A172 (cell line): ENCODE data around the gene MYO10. TPM values are rescaled to one million over a fixed set of nuclear protein-coding genes. Genes with fewer than 3 reads are reported as not detected.
A peak's percentile ranks its signal among the peaks of the same experiment; 100 is the strongest.
"Not testable (repeated sequence)": the region's sequence is repeated elsewhere in the genome, so short reads cannot be mapped to it uniquely, and the experiment has no call there.

Experiments used
- DNase-seq: peaks from one replicate; pipeline ENCODE4 v3.0.0-alpha.2; 2015; ENCODE audit warnings: low spot score
- total RNA-seq: library from RNA; depleted of rRNA; stranded (reverse); fragments of >200 nt; shearing (Covaris generic); gene quantifications from 2 replicates; pipeline ENCODE4 v1.2.3, GENCODE V29; 2014

Gene MYO10
- total RNA-seq, 1 experiment from 2014 or later: 9.4 TPM

DNA sequence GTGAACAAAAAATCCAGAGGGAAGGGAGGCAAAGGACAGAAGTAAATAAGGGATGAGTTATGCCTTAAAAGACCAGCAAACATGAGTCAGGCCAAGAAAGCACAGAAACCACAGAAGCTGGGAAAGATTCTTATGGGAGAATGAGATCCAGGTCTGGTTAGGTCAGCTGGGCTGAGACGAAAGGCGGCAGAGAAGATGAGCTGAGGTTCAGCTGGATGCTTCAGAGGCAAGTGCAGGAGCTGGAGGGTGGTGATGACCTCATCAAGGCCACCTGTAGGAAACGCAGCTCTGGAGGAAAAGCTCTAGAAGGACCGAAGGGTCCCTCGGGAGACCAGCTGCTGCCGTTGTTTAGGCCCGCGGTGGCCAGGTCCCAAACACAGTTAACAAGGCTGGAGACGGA, 152.0 kb downstream of the MYO10 start:
- peak; percentile 48 for DNase-seq

DNA sequence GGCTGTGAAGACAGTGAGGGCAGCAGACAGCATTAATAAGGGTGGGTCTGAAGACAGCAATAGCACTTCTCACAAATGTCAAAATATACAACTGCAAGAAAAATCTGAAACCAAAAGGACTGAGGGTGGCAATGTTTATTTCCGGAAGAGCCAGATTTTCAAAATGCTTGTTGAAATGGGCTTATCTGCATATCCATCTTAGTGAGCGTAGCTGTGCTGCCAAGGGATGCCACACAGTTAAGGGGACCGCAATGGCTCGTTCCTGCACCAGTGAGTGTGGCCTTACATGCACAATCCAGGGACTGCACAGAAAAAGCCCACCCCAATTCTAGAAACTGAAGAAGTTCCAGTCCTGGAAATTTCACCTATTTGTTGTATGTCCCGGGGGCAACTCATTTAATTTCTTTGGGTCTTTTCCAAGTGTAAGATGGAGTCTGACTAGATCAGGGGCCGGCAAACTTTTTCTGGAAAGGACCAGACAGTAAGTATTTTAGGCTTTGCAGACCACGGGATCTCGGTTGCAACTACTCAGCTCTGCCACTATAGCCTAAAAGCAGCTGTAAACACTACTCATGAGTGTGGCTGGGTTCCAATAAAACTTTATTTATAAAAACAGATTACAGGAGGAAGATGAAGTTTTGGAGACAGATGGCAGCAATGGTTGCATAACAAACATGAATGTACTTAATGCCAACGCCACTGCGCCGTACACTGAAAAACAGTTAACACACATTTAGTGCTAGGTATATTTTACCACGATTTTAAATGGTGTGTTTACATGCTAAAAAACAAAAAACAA, 154.1 kb downstream of the MYO10 start:
- no peak for DNase-seq

DNA sequence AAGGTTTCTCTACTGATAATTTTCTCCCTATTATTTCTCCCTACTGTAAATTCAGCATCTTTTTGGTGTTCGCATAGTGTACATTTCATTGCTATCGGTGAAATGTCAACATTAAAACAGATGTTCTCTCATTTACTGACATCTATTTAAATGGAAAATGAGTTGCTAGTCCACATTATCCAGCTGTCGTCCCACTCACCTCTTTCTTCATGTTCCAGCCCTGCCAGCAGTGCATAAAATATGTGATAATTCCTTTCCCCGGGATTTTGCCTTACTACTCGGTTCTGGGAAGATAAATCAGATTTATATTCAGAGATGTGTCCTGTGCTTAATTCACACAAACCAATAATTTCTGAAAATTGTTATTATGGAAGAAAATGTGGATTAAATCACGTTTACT, 155.8 kb downstream of the MYO10 start:
- no peak for DNase-seq

DNA sequence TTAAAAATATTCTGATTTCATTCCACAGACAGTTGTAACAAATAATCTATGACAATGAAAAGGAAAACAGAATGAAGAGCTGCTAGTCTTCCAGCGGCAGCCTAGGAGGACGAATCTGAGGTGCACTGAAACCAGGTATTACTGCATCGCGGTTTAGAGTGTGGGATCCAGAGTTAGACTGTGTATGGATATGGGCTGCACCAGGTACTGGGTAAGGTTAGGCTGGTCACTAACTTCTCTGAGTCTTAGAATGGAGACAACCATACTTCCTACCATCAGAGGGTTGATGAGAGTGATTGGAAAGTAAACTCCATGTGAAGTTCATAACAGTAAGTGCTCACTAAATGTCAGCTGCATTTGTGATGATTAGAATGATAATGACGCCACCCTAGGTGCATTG, 158.7 kb downstream of the MYO10 start:
- DNase-seq: peak; percentile 11

DNA sequence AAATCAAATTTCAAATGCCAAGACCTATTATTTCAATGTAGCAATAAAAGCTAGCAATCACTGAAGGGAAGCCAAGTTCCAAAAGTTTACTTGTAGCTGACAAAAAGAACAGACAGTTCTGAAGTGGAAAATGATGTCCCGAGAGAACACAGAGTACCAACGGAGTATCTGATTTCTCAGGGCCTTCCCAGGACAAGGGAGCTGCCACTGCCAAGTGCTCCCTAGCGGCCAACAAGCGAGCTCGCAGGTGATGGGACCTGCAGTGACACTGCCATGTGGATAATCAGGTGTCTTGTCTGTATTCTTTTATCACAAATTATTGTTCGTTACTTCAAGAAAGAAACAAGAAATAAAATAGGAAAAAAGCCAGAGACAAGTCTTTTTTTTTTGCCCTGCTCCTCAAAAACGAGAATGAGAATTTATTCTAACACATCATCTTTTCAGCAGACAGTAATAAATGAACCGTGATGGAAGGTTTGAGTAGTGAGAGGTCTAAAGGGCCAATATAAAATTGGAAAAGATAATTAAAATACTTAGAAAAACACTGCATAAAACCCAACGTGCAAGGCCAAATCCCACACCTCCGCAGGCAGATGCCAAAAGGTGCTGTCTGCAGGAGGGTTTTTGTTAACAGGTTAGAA, 159.4 kb downstream of the MYO10 start:
- DNase-seq: no peak

DNA sequence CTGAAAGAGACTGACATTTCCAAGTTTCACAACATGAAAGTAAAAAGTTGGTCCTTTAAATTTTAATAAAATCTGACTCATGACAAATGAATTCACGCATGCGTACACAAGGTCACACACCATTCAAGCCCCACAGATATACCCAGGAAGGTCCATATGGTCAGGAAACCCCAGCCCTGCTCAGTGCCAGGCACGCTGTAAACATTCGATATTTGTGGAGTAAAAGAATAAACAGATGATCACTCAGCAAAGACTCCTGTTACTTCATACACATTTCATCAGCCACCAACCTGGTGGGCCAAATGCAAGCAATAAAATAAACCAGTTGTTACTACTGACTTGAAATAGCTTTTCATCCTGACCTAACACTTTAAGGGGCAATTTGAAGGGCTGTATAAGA, 161.3 kb downstream of the MYO10 start:
- DNase-seq: no peak

DNA sequence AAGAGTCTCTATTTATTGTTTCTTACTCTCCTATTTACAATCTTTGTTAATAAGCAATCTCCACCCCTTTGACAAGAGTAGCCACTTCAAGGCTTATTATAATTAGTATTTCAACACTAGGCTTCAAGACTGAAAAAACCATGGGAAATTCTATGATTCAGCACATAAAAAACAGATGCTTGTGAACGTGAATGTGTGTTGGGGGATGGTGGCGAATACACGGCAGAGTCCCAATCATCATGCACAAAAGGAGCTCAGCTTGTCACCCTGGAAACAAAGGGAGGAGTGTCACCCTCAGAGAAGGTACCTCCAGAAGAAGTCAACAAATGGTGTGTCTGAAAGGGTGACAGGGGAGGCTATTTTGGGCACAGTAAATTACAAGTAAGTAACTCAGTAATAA, 162.1 kb downstream of the MYO10 start:
- DNase-seq: no peak

DNA sequence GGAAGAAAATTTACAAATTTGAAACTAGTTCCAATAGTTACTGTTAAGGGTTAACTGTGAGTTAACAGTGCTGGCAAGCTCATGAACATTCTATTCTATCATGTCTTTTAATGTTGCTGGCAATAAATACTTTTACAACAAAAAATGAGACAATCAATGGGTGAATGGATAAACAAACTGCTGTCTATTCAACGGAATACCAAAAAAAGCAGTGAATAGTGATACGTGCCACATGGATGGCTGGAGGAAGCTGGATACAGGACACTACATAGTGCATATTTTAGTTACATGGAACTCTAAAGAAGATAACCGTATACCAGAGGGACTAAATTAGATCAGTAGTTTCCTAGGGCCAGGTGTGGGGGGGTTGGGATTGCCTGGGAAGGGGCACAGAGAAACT, 163.5 kb downstream of the MYO10 start:
- DNase-seq: no peak

DNA sequence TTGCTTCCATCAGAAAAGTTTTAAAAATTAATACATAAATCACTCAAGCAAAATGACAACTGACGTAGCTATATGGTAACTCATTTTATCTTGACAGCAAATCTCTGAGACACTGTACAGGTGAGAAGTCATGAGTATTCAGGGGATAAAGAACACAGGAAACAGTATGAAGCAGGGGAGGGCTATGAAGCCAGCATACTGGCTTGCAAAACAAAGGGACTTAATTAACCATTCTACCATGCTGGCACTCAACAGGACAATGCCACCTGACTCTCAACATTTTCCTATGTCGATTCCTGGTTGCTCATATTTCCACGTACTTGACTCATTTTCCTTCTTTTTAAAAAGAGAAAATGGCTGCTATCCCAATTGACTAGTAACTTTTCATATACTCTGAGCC, 167.9 kb downstream of the MYO10 start:
- DNase-seq: no peak

DNA sequence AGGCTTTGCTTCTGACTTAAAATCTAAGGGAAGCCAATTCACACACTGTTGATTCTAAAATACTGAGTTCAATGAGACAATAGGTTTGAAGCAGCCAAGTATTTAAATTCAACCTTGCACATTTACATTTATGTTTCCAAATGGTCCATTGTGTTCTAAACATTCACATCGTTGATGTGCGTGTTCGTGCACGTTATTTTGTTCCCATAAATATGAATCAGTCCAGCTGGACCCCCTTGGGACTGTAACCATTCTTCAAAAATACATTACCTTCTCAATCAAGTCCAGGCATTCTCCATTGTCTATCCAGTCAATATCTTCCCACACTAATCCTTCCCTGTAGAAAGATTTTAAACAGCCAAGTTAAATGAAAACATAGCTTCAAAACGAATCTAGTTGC, 172.9 kb downstream of the MYO10 start:
- DNase-seq: no peak

DNA sequence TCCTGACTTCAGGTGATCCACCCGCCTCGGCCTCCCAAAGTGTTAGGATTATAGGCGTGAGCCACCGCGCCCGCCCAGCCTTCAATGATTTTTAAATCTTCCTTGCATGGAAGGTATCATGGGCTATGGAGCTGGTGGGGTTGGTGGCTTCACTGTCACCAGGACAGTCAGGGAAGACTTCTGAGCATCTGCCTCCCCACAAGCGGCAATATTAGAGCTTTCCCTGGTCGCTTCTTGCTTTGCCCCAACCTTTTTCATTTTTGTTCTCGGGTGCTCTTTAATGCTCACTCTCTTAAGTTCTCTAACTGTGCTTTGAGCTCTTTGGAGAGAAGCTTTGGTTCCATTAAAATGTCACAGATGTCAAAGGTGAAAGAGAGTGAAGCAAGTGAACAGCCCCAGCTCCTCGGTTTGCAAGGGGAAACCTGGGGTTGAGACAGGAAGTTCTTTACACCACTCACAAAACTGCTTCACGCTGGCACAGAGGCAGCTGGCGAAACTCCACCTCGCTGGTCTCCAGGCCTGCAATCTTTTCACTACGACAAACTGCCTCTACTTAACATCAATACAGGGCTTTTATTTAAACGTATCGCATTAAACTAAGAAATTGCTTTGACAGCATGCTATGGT, 176.8 kb downstream of the MYO10 start:
- no peak for DNase-seq

DNA sequence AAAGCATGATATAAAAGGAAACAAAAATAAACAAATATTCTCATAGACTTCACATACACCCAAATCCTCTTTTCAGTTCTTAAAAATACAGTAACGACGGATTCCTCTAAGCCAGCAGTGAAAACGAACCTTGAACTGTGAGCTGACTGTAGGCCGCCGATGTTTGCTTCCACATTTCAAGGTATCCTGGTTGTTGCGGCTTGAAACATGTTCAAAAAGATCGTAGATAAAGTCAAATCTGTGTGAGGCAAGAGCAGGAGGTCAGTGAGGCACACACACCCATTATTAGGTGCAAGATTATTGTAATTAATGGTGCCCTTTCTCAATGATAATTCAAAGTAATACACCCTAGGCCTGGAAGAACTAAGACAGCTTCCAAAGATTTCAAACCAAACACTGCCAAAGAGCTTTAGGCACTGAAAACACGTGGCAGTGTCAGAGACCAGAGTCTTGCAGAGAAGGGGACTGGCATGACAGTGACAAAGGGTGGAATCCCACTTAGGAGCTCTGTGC, 178.0 kb downstream of the MYO10 start:
- DNase-seq: no peak

DNA sequence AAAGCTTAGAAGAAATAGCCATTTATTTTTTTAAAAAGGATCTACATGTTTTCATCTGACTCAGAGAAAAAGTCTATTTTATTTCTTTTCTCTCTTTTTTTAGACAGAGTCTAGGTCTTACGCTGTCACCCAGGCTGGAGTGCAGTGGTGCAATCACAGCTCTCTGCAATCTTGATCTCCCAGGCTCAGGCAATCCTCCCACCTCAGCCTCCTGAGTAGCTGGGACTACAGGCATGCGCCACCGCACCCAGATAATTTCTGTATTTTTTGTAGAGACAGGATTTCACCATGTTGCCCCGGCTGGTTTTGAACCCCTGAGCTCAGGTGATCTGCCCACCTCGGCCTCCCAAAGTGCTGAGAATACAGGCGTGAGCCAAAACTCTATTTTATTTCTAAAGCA, 178.5 kb downstream of the MYO10 start:
- DNase-seq: not testable (repeated sequence)

DNA sequence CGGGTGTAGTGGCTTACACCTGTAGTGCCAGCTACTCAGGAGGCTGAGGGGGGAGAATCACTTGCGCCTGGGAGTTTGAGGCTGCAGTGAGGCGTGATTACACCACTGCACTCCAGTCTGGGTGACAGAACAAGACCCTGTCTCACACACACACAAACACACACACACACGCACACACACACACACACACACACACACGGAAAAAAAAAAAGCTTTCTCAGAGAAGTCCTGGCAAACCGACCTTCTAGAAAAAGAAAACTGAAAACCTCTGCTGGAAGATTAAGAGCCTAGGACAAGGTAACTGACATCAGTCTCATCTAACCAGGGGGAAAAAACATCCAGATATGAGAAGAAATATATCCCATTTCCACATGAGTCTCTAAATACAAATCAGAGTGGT, 178.9 kb downstream of the MYO10 start:
- DNase-seq: no peak

DNA sequence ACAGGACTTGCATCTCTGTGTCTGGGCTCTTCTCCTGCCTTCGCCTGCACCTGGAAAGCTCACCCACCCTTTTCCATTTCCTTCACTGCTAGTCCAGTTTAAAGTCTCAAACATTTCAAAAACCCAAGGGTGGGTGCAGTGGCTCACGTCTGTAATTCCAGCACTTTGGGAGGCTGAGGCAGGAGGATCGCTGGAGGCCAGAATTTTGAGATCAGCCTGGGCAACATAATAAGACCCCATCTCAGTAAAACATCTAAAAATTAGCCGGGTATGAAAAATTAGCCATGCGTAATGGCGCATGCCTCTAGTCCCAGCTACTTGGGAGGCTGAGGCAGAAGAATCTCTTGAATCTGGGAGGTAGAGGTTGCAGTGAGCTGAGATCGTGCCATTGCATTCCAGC, 179.4 kb downstream of the MYO10 start:
- no peak for DNase-seq

DNA sequence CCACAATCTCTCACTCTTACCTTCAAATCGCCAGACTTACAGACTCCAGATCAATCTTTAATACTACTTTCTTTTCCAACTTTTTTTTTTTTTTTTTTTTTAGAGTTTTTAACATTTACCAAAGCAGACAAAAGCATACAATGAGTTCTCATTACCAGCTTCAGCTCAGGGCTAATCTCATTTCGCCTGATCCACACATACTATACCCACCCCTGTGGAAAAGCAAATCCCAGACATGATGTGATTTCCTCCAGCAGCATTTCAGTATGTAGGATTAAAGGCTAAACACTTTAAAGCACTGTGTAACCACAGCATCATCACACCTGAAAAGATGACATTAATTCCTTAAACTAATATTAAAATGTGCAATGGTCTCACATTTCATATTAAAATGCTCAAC, 180.4 kb downstream of the MYO10 start:
- DNase-seq: no peak

DNA sequence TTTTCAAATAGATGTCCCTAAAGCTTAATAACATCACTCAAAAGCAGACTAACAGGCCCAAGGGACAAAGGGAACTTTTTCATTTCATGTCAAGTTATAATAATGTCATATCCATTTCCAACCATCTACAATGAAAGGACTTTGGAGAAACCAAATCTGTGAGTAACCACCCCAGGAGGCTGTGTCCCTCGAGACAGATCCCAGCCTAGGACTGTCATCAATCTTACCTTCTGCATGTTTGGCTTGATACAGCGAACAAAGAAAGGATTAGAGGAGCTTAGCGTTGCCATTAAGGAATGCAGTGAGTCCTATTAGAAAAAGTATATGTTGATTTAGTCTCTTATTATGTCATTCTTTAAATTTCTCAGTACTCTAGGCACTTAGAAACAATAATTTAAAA, 181.5 kb downstream of the MYO10 start:
- peak; percentile 10 for DNase-seq

DNA sequence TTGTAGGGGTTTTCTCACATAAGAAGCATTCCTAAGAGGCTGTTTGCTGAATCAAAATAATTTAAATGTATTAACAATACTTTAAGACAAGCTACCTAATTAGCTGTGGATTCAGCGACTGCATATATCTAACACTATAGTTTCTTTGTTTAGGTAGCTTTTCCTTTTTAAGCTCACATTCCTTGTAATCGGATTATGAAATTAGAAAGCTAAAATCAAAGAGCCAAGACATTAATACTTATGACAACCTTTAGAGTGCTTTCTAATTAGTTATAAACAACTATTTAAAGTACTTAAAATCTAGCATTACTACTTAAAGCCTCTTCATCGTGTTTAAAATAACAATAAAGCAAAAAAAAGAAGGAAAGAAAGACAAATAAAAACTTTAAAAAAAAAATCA, 182.0 kb downstream of the MYO10 start:
- DNase-seq: no peak

DNA sequence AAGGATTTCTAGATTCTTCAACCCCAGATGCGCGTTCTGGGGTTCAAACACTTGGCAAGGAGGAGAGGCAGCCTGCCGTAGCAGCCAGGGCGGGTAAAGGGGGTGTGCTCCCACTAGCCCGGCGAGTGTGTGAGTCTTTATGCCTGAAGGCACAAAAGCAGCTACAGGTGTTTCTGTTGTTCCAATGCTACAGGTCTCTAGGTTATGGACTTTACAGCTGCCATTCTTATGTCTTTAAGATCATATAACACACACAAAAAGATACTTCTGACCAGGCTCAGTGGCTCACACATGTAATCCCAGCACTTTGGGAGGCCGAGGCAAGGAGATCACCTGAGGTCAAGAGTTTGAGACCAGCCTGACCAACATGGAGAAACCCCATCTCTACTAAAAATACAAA, 185.6 kb downstream of the MYO10 start:
- no peak for DNase-seq

DNA sequence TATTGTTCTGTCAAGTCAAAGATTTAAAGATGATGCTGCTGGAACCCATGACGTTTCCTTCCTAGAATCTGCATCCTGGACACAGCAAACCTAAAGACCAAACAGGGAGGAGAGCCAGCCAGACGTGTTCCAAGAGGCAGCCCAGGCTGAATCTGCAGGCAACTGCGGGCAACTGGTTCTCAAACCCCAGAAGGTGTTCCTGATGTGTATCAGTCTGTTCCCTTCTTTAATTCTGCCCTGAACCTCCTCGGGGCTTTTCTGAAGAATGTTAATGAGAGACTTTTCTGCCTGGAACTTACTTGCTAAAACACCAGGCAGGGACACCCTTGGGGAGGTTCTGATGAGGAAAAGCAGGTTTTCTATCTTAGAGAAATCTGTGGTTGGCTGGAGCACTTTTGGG, 186.5 kb downstream of the MYO10 start:
- DNase-seq: no peak

DNA sequence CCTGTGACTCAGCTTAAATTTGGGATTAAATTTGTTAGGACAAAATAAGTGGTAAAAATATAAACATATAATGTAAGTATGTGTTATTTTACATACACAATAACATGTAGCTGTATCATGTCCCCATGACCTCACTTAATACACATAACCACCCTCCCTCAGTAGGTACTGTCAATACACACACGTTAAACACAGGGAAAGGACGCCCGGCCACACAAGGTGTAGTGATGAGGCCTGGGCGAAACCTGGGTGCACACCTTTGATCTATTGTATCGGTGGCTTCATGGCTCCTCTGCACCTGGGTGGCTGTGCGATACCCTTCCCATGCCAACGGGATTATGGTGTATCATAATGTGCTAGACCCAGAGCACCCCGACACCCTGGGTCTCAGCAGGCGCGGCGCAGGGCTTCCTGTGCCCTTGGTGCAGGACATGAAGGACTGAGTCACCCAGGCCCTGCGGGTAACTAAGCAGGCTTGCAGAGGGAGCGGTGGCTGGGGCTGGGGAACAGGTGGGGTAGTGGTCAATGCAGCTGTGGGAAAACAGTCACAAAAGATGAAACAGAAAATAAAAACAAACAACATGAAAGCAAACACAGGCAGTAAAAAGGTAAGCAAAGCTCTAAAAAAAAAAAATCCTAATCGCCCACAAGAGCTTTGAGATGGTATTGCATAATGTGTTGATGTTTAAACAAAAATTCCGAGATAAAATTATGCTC, 191.8 kb downstream of the MYO10 start:
- no peak for DNase-seq

DNA sequence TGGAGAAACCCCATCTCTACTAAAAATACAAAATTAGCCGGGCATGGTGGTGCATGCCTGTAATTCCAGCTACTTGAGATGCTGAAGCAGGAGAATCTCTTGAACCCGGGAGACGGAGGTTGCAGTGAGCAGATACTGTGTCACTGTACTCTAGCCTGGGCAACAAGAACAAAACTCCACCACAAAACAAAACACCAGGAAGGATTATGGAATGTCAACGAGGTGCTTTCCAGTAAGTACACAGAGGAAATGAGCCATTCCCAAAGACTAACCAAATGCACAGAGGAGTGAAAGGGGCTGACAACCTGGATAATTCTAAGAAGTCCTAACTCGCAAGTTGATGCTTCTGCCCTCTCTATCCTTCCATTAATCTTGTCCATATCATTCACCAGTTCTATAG, 193.2 kb downstream of the MYO10 start:
- no peak for DNase-seq
